Inflammatory macrophage treated with lipopolysaccharide for 4 hours (primary cell): ENCODE data around the gene DMGDH.

Experiments used
- DNase-seq: peaks from one replicate; pipeline ENCODE4 v3.0.0-alpha.2; 2020

DMGDH gene

DNA sequence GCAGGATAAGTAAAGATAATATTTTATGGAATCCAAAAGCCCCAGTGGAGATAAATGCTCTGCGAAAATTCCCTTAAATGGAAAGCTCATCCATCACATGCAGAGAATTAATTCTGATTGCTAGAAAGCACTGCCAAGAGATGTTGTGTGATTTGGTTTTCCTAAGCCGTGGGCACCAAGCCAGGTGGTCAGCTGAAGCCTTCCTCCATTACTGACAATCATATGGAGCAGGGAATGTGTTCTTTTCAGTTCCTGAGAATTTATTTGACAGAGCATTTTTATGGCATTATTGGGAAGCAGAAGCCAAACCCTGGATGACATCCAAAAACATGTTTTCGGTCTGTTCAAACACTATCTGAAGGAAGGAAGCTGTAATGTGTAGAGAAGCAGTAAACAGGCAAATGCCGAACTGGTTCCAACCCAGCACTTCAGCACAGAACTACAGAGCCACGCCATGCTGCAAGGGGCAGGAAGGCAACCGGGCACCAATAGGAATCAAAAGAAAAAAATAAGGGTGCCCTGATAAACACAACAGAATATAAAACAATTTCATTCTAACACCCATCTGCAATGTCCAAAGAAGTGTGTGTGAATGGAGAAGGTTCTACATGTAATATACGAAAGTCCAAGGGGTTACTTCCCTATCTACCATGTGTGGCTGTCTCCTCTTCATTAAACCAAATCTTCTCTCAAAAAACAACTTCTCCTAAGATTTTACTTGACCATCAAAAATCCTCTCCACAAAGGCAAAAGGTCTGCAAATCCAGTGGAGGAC, 96.6 kb downstream of the DMGDH start:
- peak; percentile 42 for DNase-seq

DNA sequence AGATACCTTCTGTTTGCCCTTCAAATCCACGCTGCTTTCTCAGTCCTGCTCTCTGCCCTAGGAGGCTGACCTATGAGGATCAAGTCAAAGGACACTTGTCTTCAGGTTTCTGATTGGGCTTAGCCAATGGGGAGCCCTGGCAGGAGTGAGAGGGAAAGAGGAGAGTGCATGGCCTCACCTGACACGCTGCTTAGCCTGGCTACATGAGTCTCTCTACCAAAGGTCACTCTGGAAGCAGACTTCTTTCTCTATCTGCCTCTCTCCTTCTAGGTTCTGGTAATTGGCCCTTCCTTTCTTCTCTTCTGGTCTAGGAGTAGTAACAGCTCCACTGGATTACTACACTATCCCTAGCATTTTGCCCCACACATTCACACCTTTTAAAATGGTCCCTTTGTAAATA, 97.5 kb downstream of the DMGDH start:
- no peak for DNase-seq

DNA sequence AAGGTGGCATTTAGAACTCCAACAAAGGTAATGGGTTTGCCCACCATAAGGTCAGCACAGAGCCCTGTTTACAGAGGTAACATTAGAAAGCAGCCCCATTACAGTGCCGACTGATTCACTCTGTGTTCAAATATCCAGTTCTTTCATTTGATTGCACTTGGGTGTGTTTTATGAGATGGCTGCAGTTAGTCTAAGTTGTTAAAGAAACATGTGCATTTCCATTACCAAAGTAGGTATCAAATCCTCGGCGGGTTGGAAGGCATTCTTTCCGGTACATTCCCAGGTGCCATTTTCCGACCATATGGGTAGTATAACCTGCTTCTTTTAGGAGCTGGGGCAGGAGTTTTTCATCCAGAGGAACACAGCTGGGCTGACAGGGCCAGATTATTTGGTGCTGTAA, 100.7 kb downstream of the DMGDH start:
- no peak for DNase-seq

DNA sequence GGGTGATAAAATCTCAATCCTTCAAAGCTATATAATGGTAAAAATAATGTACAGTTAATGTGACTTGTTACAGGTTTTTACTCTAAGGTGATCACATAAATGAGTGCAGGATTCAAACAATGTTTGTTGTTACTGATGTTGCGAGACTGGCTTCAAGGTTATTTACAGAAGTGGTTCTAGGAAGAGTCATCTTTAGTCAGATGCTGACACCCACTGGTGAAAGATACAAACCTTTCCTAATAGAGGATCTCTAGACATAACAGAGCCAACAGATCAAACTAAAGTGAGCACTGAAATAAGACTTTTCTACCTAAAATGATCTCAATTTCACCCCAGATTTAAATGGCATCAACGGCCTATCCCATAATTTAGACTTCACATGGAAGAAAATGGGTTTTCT, 104.6 kb downstream of the DMGDH start:
- peak; percentile 69 for DNase-seq

DNA sequence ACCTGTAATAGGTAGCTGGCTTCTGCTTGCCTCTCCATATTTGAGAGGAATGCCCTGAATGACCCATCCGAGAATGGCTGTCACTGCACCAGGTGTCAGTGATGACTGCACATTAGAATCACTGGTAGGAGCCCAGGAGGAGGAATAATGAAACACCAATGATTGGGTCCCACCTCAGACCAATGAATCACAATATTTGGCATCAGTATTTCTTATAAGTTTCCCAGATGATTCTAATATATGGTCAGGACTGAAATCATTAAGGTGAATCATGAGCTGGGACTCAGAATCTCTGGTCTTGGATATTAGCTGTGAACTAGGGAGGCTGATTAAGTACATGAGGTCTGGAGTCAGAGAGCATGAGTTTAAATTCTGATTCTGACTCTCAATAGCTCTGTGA, 107.7 kb downstream of the DMGDH start:
- no peak for DNase-seq

DNA sequence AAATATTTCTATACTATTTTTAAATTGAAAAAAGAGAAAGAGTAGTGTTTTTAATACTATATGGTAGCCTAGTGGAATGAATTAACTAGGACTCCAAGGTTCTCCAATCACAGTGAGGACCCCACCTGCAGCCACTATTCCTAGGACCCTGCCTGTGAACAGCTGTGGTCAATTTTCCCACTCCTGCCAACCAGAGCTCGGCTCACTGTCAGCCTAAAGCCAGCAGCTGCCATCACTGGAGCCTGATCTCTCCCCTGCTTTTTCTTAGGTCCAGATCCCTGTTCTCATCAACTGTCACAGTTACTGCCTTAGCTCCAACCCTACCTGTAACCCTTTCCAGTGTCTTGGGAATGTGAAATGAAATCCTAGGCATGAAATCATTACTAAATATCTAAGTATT, 109.7 kb downstream of the DMGDH start:
- no peak for DNase-seq

DNA sequence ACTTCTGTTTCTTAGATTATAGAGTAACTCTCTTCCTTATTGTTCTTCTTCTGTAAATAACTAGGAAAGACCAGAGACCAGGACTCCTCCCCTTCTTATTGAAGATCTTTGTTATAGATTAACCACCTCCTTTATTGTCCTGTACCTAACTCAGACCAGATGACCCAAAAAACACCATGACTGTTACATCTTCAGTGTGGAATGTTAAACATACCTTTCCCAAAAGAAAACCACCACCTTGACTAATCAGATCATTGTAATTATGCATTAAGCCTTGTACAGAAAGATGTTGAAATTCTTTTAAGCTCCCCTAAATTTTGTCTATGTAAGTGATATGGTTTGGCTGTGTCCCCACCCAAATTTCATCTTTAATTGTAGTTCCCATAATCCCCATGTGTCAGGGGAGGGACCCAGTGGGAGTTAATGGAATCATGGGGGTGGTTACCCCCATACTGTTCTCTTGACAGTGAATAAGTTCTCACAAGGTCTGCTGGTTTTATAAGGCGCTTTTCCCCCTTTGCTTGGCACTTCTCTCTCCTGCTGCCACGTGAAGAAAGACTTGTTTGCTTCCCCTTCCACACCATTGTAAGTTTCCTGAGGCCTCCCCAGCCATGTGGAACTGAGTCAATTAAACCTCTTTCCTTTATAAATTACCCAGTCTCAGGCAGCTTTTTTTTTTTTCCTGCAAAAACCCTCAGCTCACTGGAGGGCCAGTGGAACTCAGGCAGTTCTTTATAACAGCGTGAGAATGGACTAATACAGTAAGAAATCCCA, 110.6 kb downstream of the DMGDH start:
- peak; percentile 11 for DNase-seq

DNA sequence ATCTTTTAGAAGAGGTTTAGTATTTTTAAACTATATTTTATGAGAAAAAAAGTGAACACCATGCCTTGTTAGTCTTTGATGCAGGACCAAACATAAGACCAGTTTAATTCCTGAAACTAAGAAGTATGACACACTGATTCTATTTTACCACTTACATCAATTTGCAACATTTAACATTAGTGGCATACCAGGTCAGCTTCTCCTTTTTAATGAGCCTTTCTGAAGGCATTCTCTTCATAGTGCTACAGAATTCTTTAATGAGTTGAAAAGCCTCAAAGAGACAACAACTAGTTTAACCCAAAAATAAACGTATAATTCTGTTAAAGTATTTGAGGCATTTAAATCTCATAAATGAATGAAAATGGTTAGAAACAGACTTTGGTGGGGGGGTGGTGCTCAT, 112.6 kb downstream of the DMGDH start:
- no peak for DNase-seq

DNA sequence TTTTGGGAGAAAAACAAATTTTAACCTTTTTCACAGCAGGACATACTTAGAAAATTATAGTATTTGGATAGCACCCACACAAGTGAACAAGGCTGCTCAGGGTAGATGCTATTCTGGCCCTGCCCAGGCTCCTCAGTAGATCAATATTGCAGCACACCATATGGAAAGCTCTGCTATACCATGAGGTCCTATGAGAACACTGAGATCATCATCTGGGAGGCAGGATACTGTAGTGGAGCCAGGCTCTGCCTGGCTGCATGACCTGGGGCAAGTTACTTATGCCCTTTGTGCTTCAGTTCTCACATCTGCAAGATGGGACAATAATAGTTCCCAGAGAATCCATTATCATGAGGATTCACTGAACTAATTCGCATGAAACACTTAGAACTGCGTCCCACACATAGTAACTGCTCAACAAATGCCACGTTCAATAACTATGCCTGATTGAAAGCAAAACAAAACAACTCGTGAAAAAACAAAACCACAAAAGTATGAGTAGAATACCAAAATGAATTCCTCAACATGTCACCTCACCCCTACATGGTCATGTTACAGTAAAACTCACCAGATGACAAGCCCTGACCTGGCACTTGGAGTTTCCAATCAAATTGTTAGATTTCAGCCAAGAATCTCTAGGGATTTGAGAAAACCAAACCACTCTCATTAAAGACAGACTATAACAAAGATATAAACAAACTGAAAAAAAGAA, 116.2 kb downstream of the DMGDH start:
- DNase-seq, result no peak
